HG02870 (cell line): Measurements from ENCODE around the gene NIN.

Experiments
- ATAC-seq: cut with Tn5 transposase; IDR thresholded peaks from one replicate; pipeline ENCODE4 v1.9.1; 2021; ENCODE audit warnings: mild to moderate bottlenecking, moderate library complexity; ENCODE audit not compliant: unreplicated experiment

The NIN gene

GRCh38 chr14:50830932-50831725 lies at the start of gene NIN:
Gene NIN, minus strand, starts transcription at chr14:50831162. Its CDS starts 9,106 bp downstream, at chr14:50822056.
- peak; percentile 72 for ATAC-seq

GRCh38 chr14:50875359-50876070 lies 44.6 kb upstream of the NIN start:
- ATAC-seq, result peak; percentile 93

GRCh38 chr14:50874757-50875156 lies 43.8 kb upstream of the NIN start:
- no peak for ATAC-seq

- ATAC-seq, result no peak
Measured at GRCh38 chr14:50871914-50872732, 41.2 kb upstream of the NIN start, which contains the start of gene ABHD12B. Gene ABHD12B, plus strand, starts transcription at chr14:50872053. Its CDS starts 122 bp downstream, at chr14:50872175.

GRCh38 chr14:50871228-50871627 lies 40.3 kb upstream of the NIN start:
- ATAC-seq, result no peak

- no peak for ATAC-seq
Measured at GRCh38 chr14:50865391-50866076, 34.6 kb upstream of the NIN start.

GRCh38 chr14:50864946-50865345 lies 34.0 kb upstream of the NIN start:
- ATAC-seq, result no peak

- ATAC-seq, result no peak
Measured at GRCh38 chr14:50864237-50864636, 33.3 kb upstream of the NIN start.

GRCh38 chr14:50862036-50862570 lies 31.1 kb upstream of the NIN start:
- no peak for ATAC-seq

- ATAC-seq, result no peak
Measured at GRCh38 chr14:50860478-50861086, 29.6 kb upstream of the NIN start.

- ATAC-seq, result no peak
Measured at GRCh38 chr14:50859296-50859624, 28.3 kb upstream of the NIN start.

- ATAC-seq, result no peak
Measured at GRCh38 chr14:50856660-50857059, 25.7 kb upstream of the NIN start.

- no peak for ATAC-seq
Measured at GRCh38 chr14:50855558-50855957, 24.6 kb upstream of the NIN start.

GRCh38 chr14:50854521-50854920 lies 23.6 kb upstream of the NIN start:
- no peak for ATAC-seq

- no peak for ATAC-seq
Measured at GRCh38 chr14:50853891-50854290, 22.9 kb upstream of the NIN start.

GRCh38 chr14:50846226-50846880 lies 15.4 kb upstream of the NIN start:
- ATAC-seq, result no peak

GRCh38 chr14:50845166-50845565 lies 14.2 kb upstream of the NIN start:
- ATAC-seq, result no peak

GRCh38 chr14:50844391-50844790 lies 13.4 kb upstream of the NIN start:
- ATAC-seq, result no peak

GRCh38 chr14:50839691-50840090 lies 8.7 kb upstream of the NIN start:
- no peak for ATAC-seq

GRCh38 chr14:50839048-50839447 lies 8.1 kb upstream of the NIN start:
- no peak for ATAC-seq
